HepG2 (cell line): ENCODE results near the gene S100A10.

Experiments
- ATF1 ChIP-seq: IDR thresholded peaks from 2 replicates; pipeline ENCODE4 v1.6.1; 2016; ENCODE audit warnings: mild to moderate bottlenecking, control low read depth
- CBX1 ChIP-seq: IDR thresholded peaks from one replicate; pipeline ENCODE4 v1.6.1; 2016; ENCODE audit warnings: antibody characterized with exemption, low read depth
- EZH2 ChIP-seq: conservative IDR thresholded peaks from 2 replicates; pipeline ENCODE4 v1.6.1; 2012; ENCODE audit warnings: mild to moderate bottlenecking, low read depth, low read length, moderate library complexity
- GABPB1 ChIP-seq: IDR thresholded peaks from 2 replicates; pipeline ENCODE4 v1.6.1; 2016; ENCODE audit warnings: mild to moderate bottlenecking, missing genetic modification reagents, moderate library complexity, missing compliant biosample characterization
- GZF1 ChIP-seq: sonication (generic); formaldehyde crosslinking; IDR thresholded peaks from 2 replicates; pipeline ENCODE4 v1.5.1; 2020; ENCODE audit warnings: mild to moderate bottlenecking, missing genetic modification reagents
- MAFK ChIP-seq, 2 experiments: IDR thresholded peaks in 1 of 2; conservative IDR thresholded peaks in 1 of 2; 2 replicates each; pipeline ENCODE4 v1.6.1; 2011; ENCODE audit warnings: improper control_type of control experiment in 2 of 2, low read length in 2 of 2
- NFYB ChIP-seq: sonication (generic); formaldehyde crosslinking; IDR thresholded peaks from 2 replicates; pipeline ENCODE4 v1.4.0; 2020; ENCODE audit warnings: missing genetic modification reagents
- POLR2A ChIP-seq, 2 experiments: IDR thresholded peaks; 2 replicates each; pipeline ENCODE4 v1.6.1; 2011; ENCODE audit warnings: low read depth in 2 of 2, low read length in 2 of 2, mild to moderate bottlenecking in 1 of 2, moderate library complexity in 1 of 2; ENCODE audit not compliant: insufficient read depth in 1 of 2
- TFE3 ChIP-seq: IDR thresholded peaks from 2 replicates; pipeline ENCODE4 v1.6.1; 2016
- ZNF253 ChIP-seq: sonication (generic); formaldehyde crosslinking; IDR thresholded peaks from 2 replicates; pipeline ENCODE4 v1.8.0; 2022; ENCODE audit warnings: mild to moderate bottlenecking, missing genetic modification reagents, borderline replicate concordance
- ZNF276 ChIP-seq: sonication (generic); formaldehyde crosslinking; IDR thresholded peaks from 2 replicates; pipeline ENCODE4 v1.4.0; 2020; ENCODE audit warnings: mild to moderate bottlenecking, low read depth, missing genetic modification reagents
- ZNF34 ChIP-seq: sonication (generic); formaldehyde crosslinking; IDR thresholded peaks from 2 replicates; pipeline ENCODE4 v1.4.0; 2020; ENCODE audit warnings: mild to moderate bottlenecking, missing genetic modification reagents, borderline replicate concordance
- TF ChIP-seq, protein P1 (sequence below): sonication (generic); formaldehyde crosslinking; IDR thresholded peaks from 2 replicates; pipeline ENCODE4 v1.5.0; 2020; ENCODE audit warnings: mild to moderate bottlenecking, missing genetic modification reagents, moderate library complexity

- no peak for TF ChIP-seq GABPB1 (CRISPR knock-in tag)
- no peak for TF ChIP-seq EZH2
- no peak for TF ChIP-seq NFYB (CRISPR knock-in tag)
- no peak for TF ChIP-seq ZNF276 (CRISPR knock-in tag)
- TF ChIP-seq MAFK (conservative IDR thresholded peaks at IDR 0.05 in 1 of 2, IDR thresholded peaks at IDR 0.05 in 1 of 2; ENCODE audit: low read length in 2 of 2) = no peak
- TF ChIP-seq POLR2A (IDR thresholded peaks at IDR 0.05; ENCODE audit: insufficient read depth in 1 of 2, low read depth in 2 of 2, low read length in 2 of 2) = no peak
- no peak for TF ChIP-seq ZNF253 (CRISPR knock-in tag)
- TF ChIP-seq ATF1 (CRISPR knock-in tag) = no peak
- no peak for TF ChIP-seq GZF1 (CRISPR knock-in tag)
- TF ChIP-seq TFE3 (CRISPR knock-in tag) = no peak
- TF ChIP-seq ZNF34 (CRISPR knock-in tag) = no peak
- TF ChIP-seq, protein P1, sequence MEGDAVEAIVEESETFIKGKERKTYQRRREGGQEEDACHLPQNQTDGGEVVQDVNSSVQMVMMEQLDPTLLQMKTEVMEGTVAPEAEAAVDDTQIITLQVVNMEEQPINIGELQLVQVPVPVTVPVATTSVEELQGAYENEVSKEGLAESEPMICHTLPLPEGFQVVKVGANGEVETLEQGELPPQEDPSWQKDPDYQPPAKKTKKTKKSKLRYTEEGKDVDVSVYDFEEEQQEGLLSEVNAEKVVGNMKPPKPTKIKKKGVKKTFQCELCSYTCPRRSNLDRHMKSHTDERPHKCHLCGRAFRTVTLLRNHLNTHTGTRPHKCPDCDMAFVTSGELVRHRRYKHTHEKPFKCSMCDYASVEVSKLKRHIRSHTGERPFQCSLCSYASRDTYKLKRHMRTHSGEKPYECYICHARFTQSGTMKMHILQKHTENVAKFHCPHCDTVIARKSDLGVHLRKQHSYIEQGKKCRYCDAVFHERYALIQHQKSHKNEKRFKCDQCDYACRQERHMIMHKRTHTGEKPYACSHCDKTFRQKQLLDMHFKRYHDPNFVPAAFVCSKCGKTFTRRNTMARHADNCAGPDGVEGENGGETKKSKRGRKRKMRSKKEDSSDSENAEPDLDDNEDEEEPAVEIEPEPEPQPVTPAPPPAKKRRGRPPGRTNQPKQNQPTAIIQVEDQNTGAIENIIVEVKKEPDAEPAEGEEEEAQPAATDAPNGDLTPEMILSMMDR (CRISPR knock-in tag) = no peak
- no peak for TF ChIP-seq CBX1
Measured at GRCh38 chr1:152024223-152024622, 30.6 kb upstream of the S100A10 start.
